Measurements from ENCODE around the gene SNRNP35. TPM values are rescaled to one million over a fixed set of nuclear protein-coding genes. Genes with fewer than 3 reads are reported as not detected.

Gene SNRNP35
- total RNA-seq, 1 donor from 2014 or later, result 26.4 TPM

Small RNA genes within 50 kb of the gene (small RNA-seq; reads per million reads assigned to genes)
- not detected for gene AC145423.2 (ENCODE audit: low replicate concordance)

Other genes with a start within 250 kb of the SNRNP35 start
- gene MPHOSPH9, start 225.0 kb upstream of the SNRNP35 start, total RNA-seq, result 62.9 TPM
- 11.4 TPM for gene MTRFR, start 224.7 kb upstream of the SNRNP35 start, total RNA-seq
- gene CDK2AP1, start 186.3 kb upstream of the SNRNP35 start, total RNA-seq, result 79.8 TPM
- gene SBNO1, start 93.3 kb upstream of the SNRNP35 start, total RNA-seq, result 24.5 TPM
- 37.0 TPM for gene KMT5A, start 74.0 kb upstream of the SNRNP35 start, total RNA-seq
- gene RILPL2, start 21.5 kb upstream of the SNRNP35 start, total RNA-seq, result 1.4 TPM
- gene RILPL1, start 75.6 kb downstream of the SNRNP35 start, total RNA-seq, result 12.5 TPM
- gene TMED2, start 126.4 kb downstream of the SNRNP35 start, total RNA-seq, result 250 TPM
- gene DDX55, start 144.0 kb downstream of the SNRNP35 start, total RNA-seq, result 24.6 TPM
- gene EIF2B1, start 175.5 kb downstream of the SNRNP35 start, total RNA-seq, result 62.2 TPM
- 59.3 TPM for gene GTF2H3, start 175.7 kb downstream of the SNRNP35 start, total RNA-seq
- gene TCTN2, start 213.0 kb downstream of the SNRNP35 start, total RNA-seq, result 6.8 TPM

All from tongue (tissue), 2 donors.